PC-9 (cell line): ENCODE results near the gene NEBL.

ENCODE experiments used
- CTCF ChIP-seq: fragments of 200-600 bp; sonication (generic); conservative IDR thresholded peaks from 2 replicates; pipeline ENCODE4 v1.6.1; 2017; ENCODE audit warnings: mixed run types, antibody characterized with exemption, mild to moderate bottlenecking, moderate library complexity
- EZH2 ChIP-seq: fragments of 200-600 bp; sonication (generic); IDR thresholded peaks from 2 replicates; pipeline ENCODE4 v1.8.0; 2017; ENCODE audit warnings: antibody characterized with exemption, low read depth

GRCh38 chr10:20742737-20743541 is 154.2 kb downstream of the NEBL start:
- TF ChIP-seq CTCF (no peak), EZH2 (no peak)
